Skeletal muscle tissue (tissue), 4 donors: ENCODE data around the gene SAP130. TPM values are rescaled to one million over a fixed set of nuclear protein-coding genes. Genes with fewer than 3 reads are reported as not detected.

Experiments used
- H3K27ac ChIP-seq: one replicate; pipeline ENCODE4 v1.7.0; 2013; ENCODE audit warnings: mild to moderate bottlenecking, low read depth, low read length, inconsistent platforms
- H3K27me3 ChIP-seq, 3 donors: one replicate each; pipeline ENCODE4 v1.7.0; 2013; ENCODE audit warnings: low read length in 3 of 3; ENCODE audit not compliant: control insufficient read depth in 3 of 3, insufficient read depth in 3 of 3
- H3K36me3 ChIP-seq, 3 donors: one replicate each; pipeline ENCODE4 v1.7.0; 2013; ENCODE audit warnings: low read length in 3 of 3; ENCODE audit not compliant: control insufficient read depth in 3 of 3, insufficient read depth in 3 of 3
- H3K4me1 ChIP-seq, 3 donors: one replicate each; pipeline ENCODE4 v1.7.0; 2013; ENCODE audit warnings: low read length in 3 of 3, mild to moderate bottlenecking in 3 of 3; ENCODE audit not compliant: control insufficient read depth in 3 of 3, insufficient read depth in 3 of 3
- H3K4me3 ChIP-seq, 3 donors: one replicate each; pipeline ENCODE4 v1.7.0; 2013; ENCODE audit warnings: low read length in 3 of 3
- H3K9ac ChIP-seq, 3 donors: one replicate each; pipeline ENCODE4 v1.7.0; 2013; ENCODE audit warnings: low read length in 3 of 3, mild to moderate bottlenecking in 3 of 3, moderate library complexity in 2 of 3, low read depth in 1 of 3
- H3K9me3 ChIP-seq, 3 donors: one replicate each; pipeline ENCODE4 v1.7.0; 2013; ENCODE audit warnings: low read length in 3 of 3; ENCODE audit not compliant: control insufficient read depth in 3 of 3
- total RNA-seq: library from RNA; depleted of rRNA; stranded (reverse); fragments of >200 nt; gene quantifications from one replicate; pipeline ENCODE4 v1.2.3, GENCODE V29; 2014
- donor health status: Osteomylitis.

Gene SAP130
- total RNA-seq, 1 donor from 2014 or later = 3.1 TPM

GRCh38 chr2:128027278-128027800 lies 520 bp downstream of the SAP130 start:
- Histone ChIP-seq H3K9me3 (no peaks in the 10 kb centered on the region), H3K27ac (peak overlapping the region; percentile 86), H3K4me1 (peaks cover 4 to 15% (median 9%) of the 10 kb centered on the region in 3 donors), H3K27me3 (no peaks in the 10 kb centered on the region), H3K9ac (peak overlapping the region; percentile 77 to 89 (median 82)), H3K4me3 (peak overlapping the region; percentile 72 to 91 (median 90)), H3K36me3 (peaks cover 0 to 3% (median 0%) of the 10 kb centered on the region in 3 donors)

GRCh38 chr2:128026448-128027277 lies 1.2 kb downstream of the SAP130 start:
- Histone ChIP-seq H3K4me3 (peak overlapping the region; percentile 70 to 82 (median 72)), H3K4me1 (peaks cover 4 to 15% (median 9%) of the 10 kb centered on the region in 3 donors), H3K27ac (peak overlapping the region; percentile 67), H3K9me3 (no peaks in the 10 kb centered on the region), H3K9ac (peak overlapping the region; percentile 54 to 81 (median 70)), H3K36me3 (peaks cover 0 to 6% (median 5%) of the 10 kb centered on the region in 3 donors), H3K27me3 (no peaks in the 10 kb centered on the region)

GRCh38 chr2:128024816-128025215 lies 3.0 kb downstream of the SAP130 start:
- peaks cover 4 to 15% (median 9%) of the 10 kb centered on the region in 3 donors for H3K4me1 ChIP-seq
- H3K27me3 ChIP-seq = no peaks in the 10 kb centered on the region
- H3K9me3 ChIP-seq = no peaks in the 10 kb centered on the region
- H3K36me3 ChIP-seq = peaks cover 0 to 14% (median 9%) of the 10 kb centered on the region in 3 donors
- no peak overlapping the region for H3K27ac ChIP-seq
- no peak overlapping the region for H3K4me3 ChIP-seq
- H3K9ac ChIP-seq = no peak overlapping the region

GRCh38 chr2:128017561-128017960 lies 10.3 kb downstream of the SAP130 start:
- H3K27me3 ChIP-seq = no peaks in the 10 kb centered on the region
- no peaks in the 10 kb centered on the region for H3K4me1 ChIP-seq
- peaks cover 38 to 58% (median 50%) of the 10 kb centered on the region in 3 donors for H3K36me3 ChIP-seq
- no peak overlapping the region for H3K4me3 ChIP-seq
- no peak overlapping the region for H3K27ac ChIP-seq
- no peak overlapping the region for H3K9ac ChIP-seq
- H3K9me3 ChIP-seq = no peaks in the 10 kb centered on the region

- peaks cover 43 to 59% (median 51%) of the 10 kb centered on the region in 3 donors for H3K36me3 ChIP-seq
- H3K4me3 ChIP-seq = no peak overlapping the region
- H3K27ac ChIP-seq = no peak overlapping the region
- H3K27me3 ChIP-seq = no peaks in the 10 kb centered on the region
- H3K9me3 ChIP-seq = no peaks in the 10 kb centered on the region
- no peak overlapping the region for H3K9ac ChIP-seq
- no peaks in the 10 kb centered on the region for H3K4me1 ChIP-seq
Measured at GRCh38 chr2:128016620-128017019, 11.2 kb downstream of the SAP130 start.

- H3K9ac ChIP-seq = no peak overlapping the region
- H3K4me3 ChIP-seq = no peak overlapping the region
- H3K4me1 ChIP-seq = no peaks in the 10 kb centered on the region
- peaks cover 78 to 84% (median 79%) of the 10 kb centered on the region in 3 donors for H3K36me3 ChIP-seq
- no peaks in the 10 kb centered on the region for H3K27me3 ChIP-seq
- no peak overlapping the region for H3K27ac ChIP-seq
- no peaks in the 10 kb centered on the region for H3K9me3 ChIP-seq
Measured at GRCh38 chr2:128012698-128013097, 15.2 kb downstream of the SAP130 start.

GRCh38 chr2:128008074-128008672 lies 19.7 kb downstream of the SAP130 start:
- Histone ChIP-seq H3K9me3 (no peaks in the 10 kb centered on the region), H3K27ac (no peak overlapping the region), H3K36me3 (peaks cover 53 to 71% (median 58%) of the 10 kb centered on the region in 3 donors)

GRCh38 chr2:128004509-128004908 lies 23.4 kb downstream of the SAP130 start:
- H3K27ac ChIP-seq = no peak overlapping the region
- H3K9me3 ChIP-seq = no peaks in the 10 kb centered on the region
- no peak overlapping the region for H3K4me3 ChIP-seq
- peaks cover 38 to 57% (median 47%) of the 10 kb centered on the region in 3 donors for H3K36me3 ChIP-seq
- H3K27me3 ChIP-seq = no peaks in the 10 kb centered on the region
- H3K9ac ChIP-seq = no peak overlapping the region
- no peaks in the 10 kb centered on the region for H3K4me1 ChIP-seq

More at GRCh38 chr2:128008074-128008672, 19.7 kb downstream of the SAP130 start:
- no peaks in the 10 kb centered on the region for H3K27me3 ChIP-seq
- no peaks in the 10 kb centered on the region for H3K4me1 ChIP-seq
- H3K4me3 ChIP-seq = no peak overlapping the region
- no peak overlapping the region for H3K9ac ChIP-seq

- Histone ChIP-seq H3K27ac (no peak overlapping the region), H3K36me3 (peaks cover 36 to 56% (median 44%) of the 10 kb centered on the region in 3 donors), H3K9ac (no peak overlapping the region), H3K9me3 (no peaks in the 10 kb centered on the region), H3K27me3 (no peaks in the 10 kb centered on the region), H3K4me3 (no peak overlapping the region), H3K4me1 (no peaks in the 10 kb centered on the region)
Measured at GRCh38 chr2:128003463-128003862, 24.4 kb downstream of the SAP130 start.

- Histone ChIP-seq H3K27me3 (no peaks in the 10 kb centered on the region), H3K4me3 (no peak overlapping the region), H3K36me3 (peaks cover 23 to 44% (median 37%) of the 10 kb centered on the region in 3 donors), H3K4me1 (peaks cover 0 to 7% (median 0%) of the 10 kb centered on the region in 3 donors), H3K9ac (no peak overlapping the region), H3K9me3 (no peaks in the 10 kb centered on the region), H3K27ac (no peak overlapping the region)
Measured at GRCh38 chr2:127996160-127996559, 31.7 kb downstream of the SAP130 start.
